HepG2 (cell line): ENCODE results near the gene HEY2. TPM values are rescaled to one million over a fixed set of nuclear protein-coding genes. Genes with fewer than 3 reads are reported as not detected.

Experiments
- FOXP4 ChIP-seq: sonication (generic); formaldehyde crosslinking; IDR thresholded peaks from 2 replicates; pipeline ENCODE4 v1.4.0; 2020; ENCODE audit warnings: missing genetic modification reagents
- GATAD1 ChIP-seq: IDR thresholded peaks from 2 replicates; pipeline ENCODE4 v1.6.1; 2016; ENCODE audit warnings: missing genetic modification reagents, missing compliant biosample characterization
- PATZ1 ChIP-seq: sonication (generic); formaldehyde crosslinking; IDR thresholded peaks from 2 replicates; pipeline ENCODE4 v1.4.0; 2020; ENCODE audit warnings: missing genetic modification reagents
- RFXAP ChIP-seq: sonication (generic); formaldehyde crosslinking; IDR thresholded peaks from 2 replicates; pipeline ENCODE4 v1.4.0; 2020; ENCODE audit warnings: missing genetic modification reagents, borderline replicate concordance
- ZNF12 ChIP-seq: sonication (generic); formaldehyde crosslinking; IDR thresholded peaks from 2 replicates; pipeline ENCODE4 v1.5.0; 2020; ENCODE audit warnings: missing genetic modification reagents
- ZNF383 ChIP-seq: sonication (generic); formaldehyde crosslinking; IDR thresholded peaks from 2 replicates; pipeline ENCODE4 v1.4.0; 2020; ENCODE audit warnings: missing genetic modification reagents, mild to moderate bottlenecking, borderline replicate concordance
- ZNF609 ChIP-seq: sonication (generic); formaldehyde crosslinking; IDR thresholded peaks from 2 replicates; pipeline ENCODE4 v1.4.0; 2020; ENCODE audit warnings: mild to moderate bottlenecking, missing genetic modification reagents, borderline replicate concordance
- ZNF616 ChIP-seq: sonication (generic); formaldehyde crosslinking; IDR thresholded peaks from 2 replicates; pipeline ENCODE4 v1.5.0; 2020; ENCODE audit warnings: low read depth, mild to moderate bottlenecking, missing genetic modification reagents
- polyA plus RNA-seq, 8 experiments: library from polyadenylated mRNA; depleted of rRNA in 3 of 8; stranded (reverse) in 7 of 8; unstranded in 1 of 8; fragments of >200 nt; fragmentation: Illumina TruSeq in 4 of 8; extraction: Trizol in 4 of 8; gene quantifications; 2 replicates each; pipeline versions ENCODE4 v1.2.1 to v1.2.3, GENCODE V29; 2011 to 2016; ENCODE audit warnings: low read depth in 4 of 8, missing spikeins in 1 of 8, mixed read lengths in 1 of 8; ENCODE audit not compliant: insufficient read depth in 1 of 8
- total RNA-seq, 5 experiments: library from RNA; depleted of rRNA; stranded (reverse); fragments of >200 nt; fragmentation: Illumina TruSeq; extraction: Trizol; gene quantifications; 2 replicates each; pipeline ENCODE4 v1.2.3, GENCODE V29; 2016; ENCODE audit warnings: low read depth in 1 of 5
- TF ChIP-seq, protein P1 (sequence below), 2 experiments: sonication (generic) in 1 of 2; formaldehyde crosslinking in 1 of 2; IDR thresholded peaks; 2 replicates each; pipeline versions ENCODE4 v1.6.1 to v1.9.0; 2014 to 2022; ENCODE audit warnings: antibody characterized with exemption in 1 of 2, borderline replicate concordance in 1 of 2, inconsistent platforms in 1 of 2, low read depth in 1 of 2, missing genetic modification reagents in 1 of 2

The HEY2 gene
- total and polyA plus RNA-seq, 2 of the 13 experiments (the other 11 are each of a cell fraction or from before 2014, with no cell fraction given): 0.04 TPM

DNA sequence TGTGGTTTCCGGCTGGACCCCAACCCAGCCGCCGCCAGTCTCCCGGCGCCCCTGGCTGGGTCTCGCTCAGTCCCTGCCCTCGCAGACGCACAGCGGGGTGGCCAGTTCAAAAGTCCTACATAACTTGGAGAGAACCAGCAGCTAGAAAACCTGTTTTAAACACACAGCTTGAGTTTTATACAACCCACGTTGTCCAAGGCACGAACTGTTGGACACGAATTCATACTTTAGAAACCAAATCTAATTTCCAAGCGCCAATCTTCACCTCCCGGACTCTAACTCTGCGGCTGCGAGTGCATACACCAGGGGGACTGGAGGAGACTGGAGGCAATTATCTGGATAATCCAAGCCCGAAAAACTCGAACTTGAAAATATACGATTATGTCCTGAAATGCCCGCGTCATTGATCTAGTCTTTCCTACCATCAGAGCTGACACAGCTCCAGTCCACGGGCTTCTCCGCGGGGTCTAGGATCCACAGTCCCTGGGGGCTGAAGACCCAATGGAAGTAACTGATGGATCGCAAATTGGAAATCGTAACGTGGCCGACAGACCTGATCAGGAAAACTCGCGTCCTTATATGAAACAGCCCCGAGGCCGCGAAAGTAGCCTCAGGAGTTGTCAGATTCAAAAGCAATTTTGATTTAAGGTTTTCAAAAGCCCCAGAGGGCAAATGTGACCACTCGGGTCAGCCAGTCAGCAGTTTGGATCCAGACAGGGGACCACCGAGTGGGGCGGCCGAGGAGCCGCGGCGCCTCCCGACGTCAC is 843 bp upstream of the HEY2 start (continued):
- TF ChIP-seq FOXP4 (peak; percentile 39; the same call in 1 of the 2 replicates), ZNF383 (CRISPR knock-in tag) (no peak), GATAD1 (CRISPR knock-in tag) (no peak), ZNF12 (no peak), PATZ1 (CRISPR knock-in tag) (no peak), ZNF616 (CRISPR knock-in tag) (no peak), RFXAP (CRISPR knock-in tag) (peak; percentile 63; the same call in 1 of the 2 replicates), ZNF609 (CRISPR knock-in tag) (0 out of 2 replicates have a peak, but pooled peaks have one; percentile 17)
- TF ChIP-seq, protein P1, sequence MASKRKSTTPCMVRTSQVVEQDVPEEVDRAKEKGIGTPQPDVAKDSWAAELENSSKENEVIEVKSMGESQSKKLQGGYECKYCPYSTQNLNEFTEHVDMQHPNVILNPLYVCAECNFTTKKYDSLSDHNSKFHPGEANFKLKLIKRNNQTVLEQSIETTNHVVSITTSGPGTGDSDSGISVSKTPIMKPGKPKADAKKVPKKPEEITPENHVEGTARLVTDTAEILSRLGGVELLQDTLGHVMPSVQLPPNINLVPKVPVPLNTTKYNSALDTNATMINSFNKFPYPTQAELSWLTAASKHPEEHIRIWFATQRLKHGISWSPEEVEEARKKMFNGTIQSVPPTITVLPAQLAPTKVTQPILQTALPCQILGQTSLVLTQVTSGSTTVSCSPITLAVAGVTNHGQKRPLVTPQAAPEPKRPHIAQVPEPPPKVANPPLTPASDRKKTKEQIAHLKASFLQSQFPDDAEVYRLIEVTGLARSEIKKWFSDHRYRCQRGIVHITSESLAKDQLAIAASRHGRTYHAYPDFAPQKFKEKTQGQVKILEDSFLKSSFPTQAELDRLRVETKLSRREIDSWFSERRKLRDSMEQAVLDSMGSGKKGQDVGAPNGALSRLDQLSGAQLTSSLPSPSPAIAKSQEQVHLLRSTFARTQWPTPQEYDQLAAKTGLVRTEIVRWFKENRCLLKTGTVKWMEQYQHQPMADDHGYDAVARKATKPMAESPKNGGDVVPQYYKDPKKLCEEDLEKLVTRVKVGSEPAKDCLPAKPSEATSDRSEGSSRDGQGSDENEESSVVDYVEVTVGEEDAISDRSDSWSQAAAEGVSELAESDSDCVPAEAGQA (IDR thresholded peaks at IDR 0.05; ENCODE audit: low read depth): no peak
- TF ChIP-seq, protein P1 (CRISPR knock-in tag; IDR thresholded peaks at IDR 0.05; ENCODE audit: borderline replicate concordance): 0 out of 2 replicates have a peak, but pooled peaks have one; percentile 52
